ENCODE data around the gene COA4.

GRCh38 chr11:73878771-73879170 is 2.1 kb upstream of the COA4 start:
- no peak for TF ChIP-seq CTCF (IDR thresholded peaks at IDR 0.05)
- TF ChIP-seq ATF3 (CRISPR knock-in tag; conservative IDR thresholded peaks at IDR 0.05): no peak
- TF ChIP-seq IRF2 (CRISPR knock-in tag; IDR thresholded peaks at IDR 0.05; ENCODE audit: borderline replicate concordance, low read depth): no peak
- TF ChIP-seq NFYB (CRISPR knock-in tag; conservative IDR thresholded peaks at IDR 0.05; ENCODE audit: low read depth): no peak
- no peak for TF ChIP-seq USF1 (CRISPR knock-in tag; IDR thresholded peaks at IDR 0.05)
- TF ChIP-seq MAX (CRISPR knock-in tag; IDR thresholded peaks at IDR 0.05): no peak
